Nephron (organoid): ENCODE data around the gene PDE4D.
A peak's percentile ranks its signal among the peaks of the same experiment; 100 is the strongest.
"Not testable (repeated sequence)": the region's sequence is repeated elsewhere in the genome, so short reads cannot be mapped to it uniquely, and the experiment has no call there.

Experiments used
- H3K27ac Mint-ChIP-seq, 3 experiments: 2 replicates each; pipeline ENCODE4 v1.8.0; 2020; ENCODE audit warnings: mixed read lengths in 3 of 3, mild to moderate bottlenecking in 2 of 3, moderate library complexity in 1 of 3
- H3K27me3 Mint-ChIP-seq: 2 replicates; pipeline ENCODE4 v1.8.0; 2021; ENCODE audit warnings: low read depth, mild to moderate bottlenecking, moderate library complexity, mixed read lengths
- H3K36me3 Mint-ChIP-seq: 2 replicates; pipeline ENCODE4 v1.8.0; 2020; ENCODE audit warnings: low read depth, mixed read lengths
- H3K4me1 Mint-ChIP-seq: 2 replicates; pipeline ENCODE4 v1.8.0; 2020; ENCODE audit warnings: mixed read lengths
- H3K4me3 Mint-ChIP-seq, 3 experiments: 2 replicates each; pipeline ENCODE4 v1.8.0; 2020; ENCODE audit warnings: mild to moderate bottlenecking in 3 of 3, mixed read lengths in 3 of 3, moderate library complexity in 2 of 3
- H3K9me3 Mint-ChIP-seq: 2 replicates; pipeline ENCODE4 v1.8.0; 2020; ENCODE audit warnings: mixed read lengths
- CTCF ChIP-seq, 3 experiments: fragments of 200-600 bp; sonication (generic); IDR thresholded peaks; one replicate each; pipeline ENCODE4 v1.5.0; 2021; ENCODE audit warnings: antibody characterized with exemption in 3 of 3; ENCODE audit not compliant: unreplicated experiment in 3 of 3

The PDE4D gene

GRCh38 chr5:59385700-59386099, 507.8 kb downstream of the PDE4D start:
- H3K27ac Mint-ChIP-seq, result no peak overlapping the region
- no peak for TF ChIP-seq CTCF (IDR thresholded peaks at IDR 0.05; ENCODE audit: unreplicated experiment in 3 of 3)
- H3K4me3 Mint-ChIP-seq, result no peak overlapping the region

GRCh38 chr5:59380350-59380951, 513.1 kb downstream of the PDE4D start:
- peak; percentile 53 to 65 (median 61) for TF ChIP-seq CTCF (IDR thresholded peaks at IDR 0.05; ENCODE audit: unreplicated experiment in 3 of 3)
- H3K36me3 Mint-ChIP-seq, result peaks cover 9% of the 10 kb centered on the region
- peaks cover 13% of the 10 kb centered on the region for H3K9me3 Mint-ChIP-seq
- H3K27ac Mint-ChIP-seq, result peak overlapping the region; percentile 1 to 5 (median 2)
- H3K4me3 Mint-ChIP-seq, result no peak overlapping the region
- peaks cover 6% of the 10 kb centered on the region for H3K4me1 Mint-ChIP-seq
- H3K27me3 Mint-ChIP-seq, result no peaks in the 10 kb centered on the region

More at GRCh38 chr5:59385700-59386099, 507.8 kb downstream of the PDE4D start:
- H3K36me3 Mint-ChIP-seq, result no peaks in the 10 kb centered on the region
- no peaks in the 10 kb centered on the region for H3K9me3 Mint-ChIP-seq
- H3K4me1 Mint-ChIP-seq, result peaks cover under 1% of the 10 kb centered on the region
- H3K27me3 Mint-ChIP-seq, result no peaks in the 10 kb centered on the region

GRCh38 chr5:59374036-59374435, 519.5 kb downstream of the PDE4D start:
- Mint-ChIP-seq H3K9me3 (peaks cover 36% of the 10 kb centered on the region), H3K36me3 (peaks cover 22% of the 10 kb centered on the region)
- not testable (repeated sequence) for H3K27me3 Mint-ChIP-seq, H3K4me1 Mint-ChIP-seq, H3K4me3 Mint-ChIP-seq, H3K27ac Mint-ChIP-seq

- Mint-ChIP-seq H3K27ac (no peak overlapping the region), H3K36me3 (peaks cover 22% of the 10 kb centered on the region), H3K4me1 (peaks cover 3% of the 10 kb centered on the region), H3K9me3 (peaks cover 32% of the 10 kb centered on the region), H3K4me3 (no peak overlapping the region), H3K27me3 (no peaks in the 10 kb centered on the region)
- TF ChIP-seq CTCF (IDR thresholded peaks at IDR 0.05; ENCODE audit: unreplicated experiment in 3 of 3), result no peak
Measured at GRCh38 chr5:59371525-59372127, 521.9 kb downstream of the PDE4D start.

GRCh38 chr5:59368951-59369350, 524.6 kb downstream of the PDE4D start:
- Mint-ChIP-seq H3K4me1 (peaks cover 8% of the 10 kb centered on the region), H3K27ac (no peak overlapping the region), H3K27me3 (no peaks in the 10 kb centered on the region), H3K4me3 (no peak overlapping the region), H3K36me3 (peaks cover 4% of the 10 kb centered on the region), H3K9me3 (peaks cover 9% of the 10 kb centered on the region)
- no peak for TF ChIP-seq CTCF (IDR thresholded peaks at IDR 0.05; ENCODE audit: unreplicated experiment in 3 of 3)

GRCh38 chr5:59367791-59368394, 525.6 kb downstream of the PDE4D start:
- Mint-ChIP-seq H3K27ac (no peak overlapping the region), H3K27me3 (no peaks in the 10 kb centered on the region), H3K9me3 (no peaks in the 10 kb centered on the region), H3K4me1 (peaks cover 16% of the 10 kb centered on the region), H3K4me3 (no peak overlapping the region), H3K36me3 (peaks cover 3% of the 10 kb centered on the region)
- TF ChIP-seq CTCF (IDR thresholded peaks at IDR 0.05; ENCODE audit: unreplicated experiment in 3 of 3), result peak; percentile 84 to 89 (median 85)
